NCI-H1048 (cell line): ENCODE results near the gene ESYT3.
"Not testable (repeated sequence)": the region's sequence is repeated elsewhere in the genome, so short reads cannot be mapped to it uniquely, and the experiment has no call there.

Source experiments
- DNase-seq: peaks from one replicate; lab custom pipeline; 2025; lab: John Stamatoyannopoulos, UW

ESYT3 gene

DNA sequence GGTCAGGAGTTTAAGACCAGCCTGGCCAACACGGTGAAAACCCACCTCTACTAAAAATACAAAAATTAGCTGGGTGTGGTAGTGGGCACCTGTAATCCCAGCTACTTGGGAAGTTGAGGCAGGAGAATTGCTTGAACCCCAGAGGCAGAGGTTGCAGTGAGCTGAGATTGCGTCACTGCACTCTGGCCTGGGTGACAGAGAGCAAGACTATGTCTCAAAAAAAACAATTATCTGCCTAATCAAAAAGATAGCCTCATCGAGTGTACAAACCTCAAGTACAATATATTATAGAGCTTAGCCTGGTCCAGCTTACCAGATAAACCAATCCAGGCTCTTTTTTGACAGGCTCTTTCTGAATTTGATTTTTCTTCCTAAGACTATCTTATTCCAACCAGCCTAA is 61.2 kb downstream of the ESYT3 start:
- DNase-seq: not testable (repeated sequence)

DNA sequence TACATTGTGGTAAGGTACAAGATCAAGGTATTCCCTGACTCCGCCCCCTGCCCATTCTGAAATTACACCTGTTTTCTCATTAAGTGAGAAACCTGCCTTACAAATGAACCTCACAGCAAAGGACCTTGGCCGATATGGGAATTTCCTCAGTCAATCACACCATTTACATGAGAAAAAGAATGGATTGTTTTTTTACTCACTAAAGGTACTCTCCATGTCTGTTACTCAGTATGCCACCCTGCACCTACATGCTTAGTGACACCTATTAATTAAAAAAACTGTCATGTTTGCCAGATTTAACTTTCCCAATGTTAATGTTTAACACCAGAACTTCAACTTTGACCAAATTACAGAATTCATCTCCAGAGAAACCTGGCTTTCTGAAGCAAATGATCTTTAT is 62.0 kb downstream of the ESYT3 start:
- no peak for DNase-seq

DNA sequence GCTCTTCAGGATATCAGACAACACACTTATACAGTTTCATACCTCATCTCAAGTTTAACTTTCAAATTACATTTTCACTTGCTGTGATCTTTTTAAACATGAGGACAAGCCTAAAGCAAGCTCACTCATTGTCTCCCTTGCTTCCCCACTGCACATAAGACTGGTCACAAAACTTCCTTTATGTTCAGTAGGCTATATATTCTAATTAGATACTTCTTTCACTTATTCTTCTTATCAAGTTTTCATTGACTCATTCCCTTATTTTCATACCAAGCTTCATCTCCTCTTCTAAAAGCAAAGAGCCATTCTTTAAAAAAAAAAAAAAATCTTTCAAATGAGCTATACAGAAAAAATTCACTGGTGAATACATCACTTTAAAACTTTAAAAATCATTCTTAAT is 62.6 kb downstream of the ESYT3 start:
- no peak for DNase-seq

DNA sequence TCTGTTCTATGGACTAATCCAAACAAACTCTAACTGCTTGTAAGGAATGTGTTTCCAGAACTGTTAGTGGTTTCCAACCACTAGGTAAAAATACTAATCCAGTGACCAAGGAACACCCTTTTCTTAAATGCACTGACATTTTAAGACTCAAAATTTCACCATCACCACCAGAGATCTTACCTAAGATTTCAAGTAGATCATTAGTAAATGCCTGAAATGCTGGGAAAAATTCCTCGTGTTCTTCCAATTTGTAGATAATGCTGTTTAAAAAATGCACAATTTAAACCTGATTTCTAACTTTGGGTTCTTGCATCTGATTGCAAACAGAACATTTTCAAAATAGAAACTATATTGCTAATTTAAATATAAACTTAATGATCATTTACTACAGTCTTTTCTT is 63.4 kb downstream of the ESYT3 start:
- no peak for DNase-seq

DNA sequence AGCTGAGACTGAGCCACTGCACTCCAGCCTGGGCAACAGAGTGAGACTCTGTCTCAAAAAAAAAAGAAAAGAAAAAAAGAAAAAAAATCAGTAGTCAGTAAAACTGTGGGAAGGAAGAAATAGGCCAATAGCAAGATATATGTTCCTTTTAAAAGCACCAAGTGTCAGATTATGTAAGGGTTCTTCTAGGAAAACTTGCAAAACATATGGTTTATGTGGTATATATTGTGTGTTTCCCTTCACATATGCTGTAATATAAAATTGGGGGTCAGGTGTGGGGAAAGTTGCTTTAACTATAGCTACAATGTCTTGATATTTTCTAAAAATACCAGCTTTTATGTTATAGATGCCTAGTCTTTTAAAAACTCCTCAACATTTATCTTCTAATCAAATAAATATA is 64.6 kb downstream of the ESYT3 start:
- no peak for DNase-seq

DNA sequence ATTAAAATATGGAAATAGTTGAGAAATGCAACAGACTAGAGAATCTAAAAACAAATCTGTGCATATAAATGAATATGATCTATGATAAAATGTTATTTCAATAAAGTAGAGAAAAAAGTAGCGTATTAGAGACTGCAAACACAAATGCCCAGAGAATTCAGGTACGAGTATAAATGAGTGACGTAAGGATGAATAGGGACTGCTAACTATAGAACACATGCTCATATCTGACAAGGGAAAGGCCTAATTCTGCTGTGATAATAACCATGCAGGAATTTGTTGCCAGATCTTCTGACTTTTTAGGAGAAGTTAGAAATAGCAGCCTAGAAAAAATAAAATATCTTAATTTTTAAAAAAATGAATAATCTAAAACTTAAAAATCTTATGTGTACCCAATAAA is 73.1 kb downstream of the ESYT3 start:
- no peak for DNase-seq

DNA sequence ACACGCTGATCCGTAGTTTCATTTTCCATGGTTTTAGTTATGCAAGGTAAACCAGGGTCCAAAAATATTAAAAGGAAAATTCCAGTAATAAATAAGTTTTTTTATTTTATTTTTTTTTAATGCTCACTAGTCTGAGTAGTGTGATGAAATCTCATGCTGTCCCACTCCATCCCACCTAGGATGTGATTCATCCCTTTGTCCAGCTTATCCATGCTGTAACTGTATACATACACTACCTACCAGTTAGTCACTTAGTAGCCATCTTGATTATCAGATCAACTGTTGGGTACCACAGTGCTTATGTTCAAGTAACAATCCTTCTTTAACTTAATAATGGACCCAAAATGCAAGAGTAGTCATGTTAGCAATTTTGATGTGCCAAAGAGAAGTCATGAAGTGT is 75.2 kb downstream of the ESYT3 start:
- no peak for DNase-seq

DNA sequence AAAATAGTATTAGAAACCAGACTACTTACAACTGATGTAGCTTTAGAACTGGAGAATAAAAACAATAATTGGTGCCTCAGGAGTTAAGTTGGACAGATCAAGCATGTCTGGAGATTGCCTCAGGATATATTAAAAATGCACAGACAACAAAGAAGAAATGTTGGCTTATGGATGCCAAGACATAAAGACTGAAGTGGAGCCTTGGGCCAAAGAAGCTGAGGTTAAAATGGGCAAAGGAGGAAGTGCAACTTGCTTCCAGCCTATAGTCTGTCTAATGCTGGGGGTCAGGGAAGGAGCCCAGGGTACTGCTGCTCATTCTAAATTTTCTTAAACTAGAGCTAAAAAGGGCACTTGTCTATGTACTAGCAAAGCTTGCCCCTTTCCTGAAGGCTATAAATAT is 77.5 kb downstream of the ESYT3 start:
- no peak for DNase-seq

DNA sequence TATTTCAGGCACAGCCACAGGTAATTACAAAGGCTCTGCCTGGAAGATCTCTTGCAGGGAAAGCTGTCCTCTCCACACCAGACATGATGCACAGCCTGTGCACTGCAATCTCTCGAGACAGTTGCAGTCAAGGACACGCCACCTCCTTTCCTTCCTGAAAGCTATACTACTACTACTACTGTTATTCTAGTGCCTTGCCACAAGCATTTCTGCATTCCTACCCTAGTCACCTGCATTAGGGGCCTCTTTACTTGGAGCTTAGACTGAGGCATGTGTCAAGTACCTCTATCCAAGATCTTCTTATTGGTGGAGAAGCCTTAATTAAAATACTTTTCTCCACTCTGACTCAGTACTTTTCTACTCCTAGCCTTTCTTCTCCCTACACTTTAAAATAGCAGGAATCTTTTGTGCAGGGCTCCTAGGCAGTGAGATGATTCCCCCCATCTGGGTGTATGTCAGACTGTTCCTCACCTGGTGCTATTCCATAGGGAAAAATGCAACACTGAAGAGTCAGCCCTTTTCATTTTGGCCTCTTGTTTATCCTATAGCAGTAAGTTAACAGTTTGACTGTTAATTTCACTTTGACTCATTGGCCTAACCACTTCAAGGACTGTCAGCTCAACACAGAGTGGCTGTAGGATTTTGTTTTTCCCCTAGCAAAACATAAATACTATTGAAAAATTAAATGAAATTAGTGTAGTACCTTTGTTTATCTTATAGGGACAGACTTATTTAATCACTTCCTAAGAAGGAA is 78.9 kb downstream of the ESYT3 start:
- DNase-seq: no peak

DNA sequence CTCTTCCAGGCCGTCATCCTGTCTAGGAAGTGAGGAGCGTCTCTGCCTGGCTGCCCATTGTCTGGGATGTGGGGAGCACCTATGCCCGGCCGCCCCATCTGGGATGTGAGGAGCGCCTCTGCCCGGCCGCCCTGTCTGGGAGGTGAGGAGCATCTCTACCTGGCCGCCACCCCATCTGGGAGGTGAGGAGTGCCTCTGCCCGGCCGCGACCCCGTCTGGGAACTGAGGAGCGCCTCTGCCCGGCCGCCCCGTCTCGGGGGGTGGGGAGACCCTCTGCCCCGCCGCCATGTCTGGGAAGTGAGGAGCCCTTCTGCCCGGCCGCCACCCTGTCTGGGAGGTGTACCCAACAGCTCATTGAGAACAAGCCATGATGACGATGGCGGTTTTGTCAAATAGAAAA is 87.0 kb downstream of the ESYT3 start:
- not testable (repeated sequence) for DNase-seq
